ENCODE results near the gene TBC1D7. TPM values are rescaled to one million over a fixed set of nuclear protein-coding genes. Genes with fewer than 3 reads are reported as not detected.

Gene TBC1D7
- total RNA-seq, 4 donors from 2014 or later, result 4.4 to 23.6 (median 12.5) TPM; not detected in 1

- H3K27me3 ChIP-seq, result no peaks in the 10 kb centered on the region
- H3K27ac ChIP-seq, result no peak overlapping the region
- intact Hi-C loops (cut with DNase I; ENCODE audit: low total_unique reads), result no loop called here
- H3K4me1 ChIP-seq, result no peaks in the 10 kb centered on the region
- H3K36me3 ChIP-seq, result no peaks in the 10 kb centered on the region
- H3K4me3 ChIP-seq, result no peak overlapping the region
- DNase-seq, result no peak
- TF ChIP-seq, protein P1, sequence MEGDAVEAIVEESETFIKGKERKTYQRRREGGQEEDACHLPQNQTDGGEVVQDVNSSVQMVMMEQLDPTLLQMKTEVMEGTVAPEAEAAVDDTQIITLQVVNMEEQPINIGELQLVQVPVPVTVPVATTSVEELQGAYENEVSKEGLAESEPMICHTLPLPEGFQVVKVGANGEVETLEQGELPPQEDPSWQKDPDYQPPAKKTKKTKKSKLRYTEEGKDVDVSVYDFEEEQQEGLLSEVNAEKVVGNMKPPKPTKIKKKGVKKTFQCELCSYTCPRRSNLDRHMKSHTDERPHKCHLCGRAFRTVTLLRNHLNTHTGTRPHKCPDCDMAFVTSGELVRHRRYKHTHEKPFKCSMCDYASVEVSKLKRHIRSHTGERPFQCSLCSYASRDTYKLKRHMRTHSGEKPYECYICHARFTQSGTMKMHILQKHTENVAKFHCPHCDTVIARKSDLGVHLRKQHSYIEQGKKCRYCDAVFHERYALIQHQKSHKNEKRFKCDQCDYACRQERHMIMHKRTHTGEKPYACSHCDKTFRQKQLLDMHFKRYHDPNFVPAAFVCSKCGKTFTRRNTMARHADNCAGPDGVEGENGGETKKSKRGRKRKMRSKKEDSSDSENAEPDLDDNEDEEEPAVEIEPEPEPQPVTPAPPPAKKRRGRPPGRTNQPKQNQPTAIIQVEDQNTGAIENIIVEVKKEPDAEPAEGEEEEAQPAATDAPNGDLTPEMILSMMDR (IDR thresholded peaks at IDR 0.05), result no peak
- no peak for TF ChIP-seq POLR2A (IDR thresholded peaks at IDR 0.05)
- no peaks in the 10 kb centered on the region for H3K9me3 ChIP-seq
Measured at GRCh38 chr6:13295576-13295975, 32.8 kb downstream of the TBC1D7 start.

GRCh38 chr6:13294499-13295069, 33.8 kb downstream of the TBC1D7 start:
- no peak for DNase-seq
- H3K9me3 ChIP-seq, result no peaks in the 10 kb centered on the region
- no peak for TF ChIP-seq POLR2A (IDR thresholded peaks at IDR 0.05)
- TF ChIP-seq, protein P1 (IDR thresholded peaks at IDR 0.05), result no peak
- H3K4me3 ChIP-seq, result no peak overlapping the region
- no peaks in the 10 kb centered on the region for H3K4me1 ChIP-seq
- no peaks in the 10 kb centered on the region for H3K36me3 ChIP-seq
- no peak overlapping the region for H3K27ac ChIP-seq
- intact Hi-C loops (cut with DNase I; ENCODE audit: low total_unique reads), result no loop called here
- no peaks in the 10 kb centered on the region for H3K27me3 ChIP-seq

DNA sequence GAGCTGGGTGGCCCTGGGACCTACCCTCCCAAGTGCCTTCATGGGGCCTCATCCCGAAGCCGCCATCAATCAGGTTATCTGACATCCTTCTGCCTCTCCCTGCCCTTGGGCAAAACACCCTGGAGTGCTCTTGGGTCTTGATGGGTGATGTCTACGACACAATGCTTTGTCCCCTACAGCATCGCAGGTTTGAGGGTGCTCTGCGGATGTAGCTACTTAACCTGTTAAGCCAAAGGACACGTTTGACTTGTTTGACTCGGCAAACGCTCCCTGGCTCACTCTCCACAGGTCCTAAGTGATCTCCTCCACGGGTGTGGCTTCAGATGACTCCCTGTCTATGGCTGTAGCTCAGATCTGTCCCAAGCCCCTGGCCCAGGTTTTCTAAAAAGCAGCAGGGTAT, 35.6 kb downstream of the TBC1D7 start:
- no peaks in the 10 kb centered on the region for H3K4me1 ChIP-seq
- no peak for TF ChIP-seq POLR2A (IDR thresholded peaks at IDR 0.05)
- TF ChIP-seq, protein P1 (IDR thresholded peaks at IDR 0.05), result no peak
- no peak for DNase-seq
- no peaks in the 10 kb centered on the region for H3K36me3 ChIP-seq
- intact Hi-C loops (cut with DNase I; ENCODE audit: low total_unique reads), result no loop called here
- no peaks in the 10 kb centered on the region for H3K9me3 ChIP-seq
- no peak overlapping the region for H3K27ac ChIP-seq
- H3K4me3 ChIP-seq, result no peak overlapping the region
- no peaks in the 10 kb centered on the region for H3K27me3 ChIP-seq

- Histone ChIP-seq H3K36me3 (no peaks in the 10 kb centered on the region), H3K27me3 (no peaks in the 10 kb centered on the region), H3K4me3 (no peak overlapping the region), H3K9me3 (peaks cover 0 to 7% of the 10 kb centered on the region in 2 donors), H3K4me1 (no peaks in the 10 kb centered on the region), H3K27ac (no peak overlapping the region)
- intact Hi-C loops (cut with DNase I; ENCODE audit: low total_unique reads), result no loop called here
- no peak for TF ChIP-seq POLR2A (IDR thresholded peaks at IDR 0.05)
- TF ChIP-seq, protein P1 (IDR thresholded peaks at IDR 0.05), result no peak
- DNase-seq, result no peak
Measured at GRCh38 chr6:13290335-13290734, 38.0 kb downstream of the TBC1D7 start.

DNA sequence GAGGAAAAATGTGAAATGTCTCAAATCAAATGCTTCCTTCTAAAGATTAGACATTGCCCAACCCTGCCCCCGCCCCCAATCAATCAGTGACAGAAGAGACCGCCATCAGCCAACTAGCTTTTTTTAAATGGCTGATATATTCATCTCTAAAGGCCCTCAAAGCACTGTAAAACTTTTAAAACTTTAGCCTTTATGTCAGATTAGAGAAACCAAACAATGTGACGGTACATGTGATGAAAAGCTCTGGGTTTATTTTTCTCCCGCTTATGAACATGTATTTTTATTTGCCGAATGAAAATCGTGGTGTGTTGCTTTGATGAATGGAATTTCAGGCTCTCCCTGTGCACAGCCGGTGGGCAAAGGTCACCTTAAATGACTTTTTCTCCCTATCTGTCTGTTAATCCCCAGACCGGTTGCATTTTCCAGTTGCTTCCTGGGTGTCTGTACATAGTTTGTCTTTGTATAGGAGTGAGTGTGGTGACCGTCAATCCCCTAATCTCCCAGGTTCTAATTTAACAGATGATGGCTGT, 38.5 kb downstream of the TBC1D7 start:
- no peak overlapping the region for H3K27ac ChIP-seq
- no peak for DNase-seq
- no peaks in the 10 kb centered on the region for H3K36me3 ChIP-seq
- H3K27me3 ChIP-seq, result no peaks in the 10 kb centered on the region
- TF ChIP-seq POLR2A (IDR thresholded peaks at IDR 0.05), result no peak
- TF ChIP-seq, protein P1 (IDR thresholded peaks at IDR 0.05), result no peak
- H3K4me3 ChIP-seq, result no peak overlapping the region
- H3K9me3 ChIP-seq, result peaks cover 0 to 7% of the 10 kb centered on the region in 2 donors
- H3K4me1 ChIP-seq, result no peaks in the 10 kb centered on the region
- intact Hi-C loops (cut with DNase I; ENCODE audit: low total_unique reads), result no loop called here

All from uterus (tissue), 4 donors.